Gastrocnemius medialis (tissue), 4 donors: ENCODE data around the gene GAB1. TPM values are rescaled to one million over a fixed set of nuclear protein-coding genes. Genes with fewer than 3 reads are reported as not detected.

Experiments
- ATAC-seq, 2 donors: fragments of 150-250 bp; one replicate each; pipeline ENCODE4 v1.9.1; 2016
- DNase-seq, 2 donors: peaks; one replicate each; pipeline ENCODE4 v3.0.0-alpha.2; 2019
- H3K27ac ChIP-seq, 4 donors: fragments of 200-600 bp; sonication (generic); 1 replicate in 1 of 4; 2 replicates in 3 of 4; pipeline ENCODE4 v1.5.1; 2016 to 2018; ENCODE audit warnings: mild to moderate bottlenecking in 2 of 4, moderate library complexity in 1 of 4
- H3K27me3 ChIP-seq, 3 donors: fragments of 200-600 bp; sonication (generic) in 2 of 3; 1 replicate in 1 of 3; 2 replicates in 2 of 3; pipeline versions ENCODE4 v1.5.1 to v1.6.0; 2016 to 2019; ENCODE audit warnings: mild to moderate bottlenecking in 1 of 3, moderate library complexity in 1 of 3
- H3K36me3 ChIP-seq, 2 donors: fragments of 200-600 bp; sonication (generic) in 1 of 2; one replicate each; pipeline ENCODE4 v1.5.1; 2017 to 2018
- H3K4me1 ChIP-seq, 2 donors: fragments of 200-600 bp; sonication (generic) in 1 of 2; one replicate each; pipeline ENCODE4 v1.5.1; 2016 to 2017; ENCODE audit warnings: mild to moderate bottlenecking in 2 of 2
- H3K4me3 ChIP-seq, 4 donors: fragments of 200-600 bp; sonication (generic) in 3 of 4; 1 replicate in 1 of 4; 2 replicates in 3 of 4; pipeline ENCODE4 v1.5.1; 2016 to 2019; ENCODE audit warnings: mild to moderate bottlenecking in 2 of 4
- H3K9me3 ChIP-seq, 3 donors: fragments of 200-600 bp; sonication (generic) in 2 of 3; 1 replicate in 1 of 3; 2 replicates in 2 of 3; pipeline ENCODE4 v1.5.1; 2016 to 2019
- CTCF ChIP-seq, 5 experiments: fragments of 450-650 bp in 3 of 5; fragments of 200-600 bp in 2 of 5; sonication (generic) in 2 of 5; IDR thresholded peaks in 4 of 5; conservative IDR thresholded peaks in 1 of 5; 1 replicate in 4 of 5; 2 replicates in 1 of 5; pipeline ENCODE4 v1.5.1; 2016 to 2019; ENCODE audit warnings: antibody characterized with exemption in 5 of 5, mild to moderate bottlenecking in 3 of 5, moderate library complexity in 3 of 5
- POLR2A ChIP-seq, 2 donors: fragments of 450-650 bp; IDR thresholded peaks; one replicate each; pipeline ENCODE4 v1.6.1; 2017; ENCODE audit warnings: antibody characterized with exemption in 2 of 2, mild to moderate bottlenecking in 2 of 2, moderate library complexity in 2 of 2
- in situ Hi-C, 4 donors: fragments of 200-750 bp; cut with MboI; loops; one replicate each; pipeline versions ENCODE4 v1.15.0 to v1.8.0; 2017; ENCODE audit warnings: low sequenced_read_pairs in 4 of 4
- intact Hi-C: fragments of 100-400 bp; cut with DNase I; formaldehyde crosslinking; loops from one replicate; pipeline ENCODE4 v1.15.1; 2023; ENCODE audit warnings: low total_unique reads
- total RNA-seq, 4 donors: library from RNA; depleted of rRNA; stranded (reverse); fragments of >200 nt; gene quantifications; one replicate each; pipeline versions ENCODE4 v1.1.0 to v1.2.3, GENCODE V29; 2016

The GAB1 gene
- total RNA-seq, 4 donors from 2014 or later = 11.4 to 27.9 (median 26.6) TPM

DNA sequence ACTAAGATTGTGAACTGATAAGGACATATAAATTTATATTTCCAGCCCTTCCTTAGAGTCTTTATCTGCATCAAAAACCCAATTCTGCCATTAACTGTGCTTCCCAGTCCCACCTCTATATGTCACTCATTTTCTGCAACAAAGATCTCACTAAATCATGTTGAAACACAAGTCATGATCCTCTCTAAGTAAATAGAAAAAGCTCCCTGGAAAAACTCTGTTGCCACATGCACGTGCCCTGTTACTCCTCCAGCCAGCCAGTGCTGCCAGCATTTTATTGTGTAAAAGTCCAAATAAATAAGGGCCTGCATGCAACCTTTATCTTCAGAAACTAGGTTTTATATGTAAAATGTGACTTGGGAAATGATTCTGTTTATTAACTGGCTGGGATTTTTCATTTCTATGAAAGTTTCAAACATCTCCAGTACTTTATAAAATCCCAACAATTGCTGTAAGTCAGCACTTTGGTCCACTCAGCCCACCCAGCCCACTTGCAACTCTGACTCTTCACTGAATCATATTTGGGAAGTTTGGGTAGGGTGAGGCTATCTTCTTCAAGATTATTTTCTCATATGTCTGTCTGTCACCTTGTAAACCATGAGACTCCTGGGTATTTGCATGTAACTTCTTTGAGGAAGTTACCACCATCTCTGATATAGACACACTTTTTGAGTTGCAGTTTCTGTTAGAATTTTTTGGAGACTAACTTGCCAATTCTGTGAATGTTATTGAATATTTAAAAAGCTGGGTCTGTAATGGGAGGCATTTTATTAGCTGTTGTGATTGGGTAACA, 136.9 kb downstream of the GAB1 start:
- in situ Hi-C loops = loop anchor here in 1 of 4 donors (10.0 kb wide), 1 partner anchor 269 kb away; no protein-coding TSS in a partner anchor
- ATAC-seq = no peak
- H3K4me3 ChIP-seq = no peak overlapping the region
- H3K27ac ChIP-seq = no peak overlapping the region
- H3K9me3 ChIP-seq = no peaks in the 10 kb centered on the region
- no peaks in the 10 kb centered on the region for H3K4me1 ChIP-seq
- TF ChIP-seq POLR2A (IDR thresholded peaks at IDR 0.05) = no peak
- TF ChIP-seq CTCF (IDR thresholded peaks at IDR 0.05 in 4 of 5, conservative IDR thresholded peaks at IDR 0.05 in 1 of 5) = no peak
- intact Hi-C loops = no loop called here
- no peaks in the 10 kb centered on the region for H3K27me3 ChIP-seq
- no peak for DNase-seq
- peaks cover 0 to 20% of the 10 kb centered on the region in 2 donors for H3K36me3 ChIP-seq

- Histone ChIP-seq H3K36me3 (no peaks in the 10 kb centered on the region), H3K27me3 (no peaks in the 10 kb centered on the region), H3K27ac (no peak overlapping the region), H3K9me3 (no peaks in the 10 kb centered on the region), H3K4me1 (no peaks in the 10 kb centered on the region), H3K4me3 (no peak overlapping the region)
- in situ Hi-C loops = loop anchor here in 2 of 4 donors (10.0 to 25.0 kb wide), 4 partner anchors 140 to 490 kb away; partner anchors contain the start of gene GAB1 (in 1 of the 2)
- DNase-seq (no peak), ATAC-seq (no peak)
- TF ChIP-seq POLR2A (IDR thresholded peaks at IDR 0.05) (no peak), CTCF (IDR thresholded peaks at IDR 0.05 in 4 of 5, conservative IDR thresholded peaks at IDR 0.05 in 1 of 5) (no peak)
- intact Hi-C loops = no loop called here
These were observed 140.8 kb downstream of the GAB1 start for GRCh38 chr4:143477487-143477886.

DNA sequence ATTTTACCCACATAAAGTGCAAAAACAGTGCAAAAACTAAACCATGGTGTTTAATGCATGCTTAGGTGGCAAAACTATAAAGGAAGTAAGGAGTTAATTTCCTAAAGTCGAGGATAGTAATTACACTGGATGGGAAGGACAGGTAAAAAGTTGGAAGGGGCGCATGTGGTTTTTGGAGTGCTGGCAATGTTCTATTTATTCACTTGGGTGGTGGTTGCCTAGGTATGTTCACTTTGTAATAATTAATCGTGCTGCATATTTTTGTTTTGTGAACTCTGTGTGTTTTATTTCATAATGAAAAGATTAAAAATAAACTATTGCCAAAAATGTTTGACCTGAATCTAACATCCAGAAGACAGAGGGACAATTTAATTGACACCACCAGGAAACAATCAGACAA, 144.7 kb downstream of the GAB1 start:
- no peak overlapping the region for H3K4me3 ChIP-seq
- intact Hi-C loops (loop anchor here (5.0 to 10.0 kb wide), 2 partner anchors 147 to 494 kb away; partner anchors contain the start of gene GAB1), in situ Hi-C loops (loop anchor here in 3 of 4 donors (10.0 to 25.0 kb wide), 4 partner anchors 144 to 494 kb away; partner anchors contain the start of gene GAB1 (in 1 of the 3))
- no peak overlapping the region for H3K27ac ChIP-seq
- TF ChIP-seq POLR2A (IDR thresholded peaks at IDR 0.05) (no peak), CTCF (IDR thresholded peaks at IDR 0.05 in 4 of 5, conservative IDR thresholded peaks at IDR 0.05 in 1 of 5) (no peak)
- DNase-seq (no peak), ATAC-seq (no peak)
- H3K9me3 ChIP-seq = no peaks in the 10 kb centered on the region
- H3K4me1 ChIP-seq = no peaks in the 10 kb centered on the region
- no peaks in the 10 kb centered on the region for H3K27me3 ChIP-seq
- no peaks in the 10 kb centered on the region for H3K36me3 ChIP-seq

GRCh38 chr4:143482840-143483239, 146.2 kb downstream of the GAB1 start:
- DNase-seq (no peak), ATAC-seq (peak; percentile 50 to 62)
- H3K27ac ChIP-seq = no peak overlapping the region
- no peaks in the 10 kb centered on the region for H3K9me3 ChIP-seq
- no peaks in the 10 kb centered on the region for H3K36me3 ChIP-seq
- in situ Hi-C loops (loop anchor here in 3 of 4 donors (10.0 to 25.0 kb wide), 4 partner anchors 146 to 496 kb away; partner anchors contain the start of gene GAB1 (in 1 of the 3)), intact Hi-C loops (loop anchor here (2.0 to 10.0 kb wide), 4 partner anchors 106 to 496 kb away; partner anchors contain the start of gene GAB1)
- no peak overlapping the region for H3K4me3 ChIP-seq
- TF ChIP-seq CTCF (IDR thresholded peaks at IDR 0.05 in 4 of 5, conservative IDR thresholded peaks at IDR 0.05 in 1 of 5) (peak; percentile 57 to 75 (median 61)), POLR2A (IDR thresholded peaks at IDR 0.05) (no peak)
- H3K27me3 ChIP-seq = no peaks in the 10 kb centered on the region
- no peaks in the 10 kb centered on the region for H3K4me1 ChIP-seq
